Esophagus muscularis mucosa (tissue), 3 donors: Measurements from ENCODE around the gene LONP1.

Experiments
- POLR2A ChIP-seq: fragments of 450-650 bp; IDR thresholded peaks from one replicate; pipeline ENCODE4 v1.6.1; 2017; ENCODE audit warnings: antibody characterized with exemption, moderate library complexity, mild to moderate bottlenecking, low read depth
- POLR2AphosphoS5 ChIP-seq, 2 donors: sonication (generic); formaldehyde crosslinking; IDR thresholded peaks; one replicate each; pipeline ENCODE4 v1.6.1; 2017; ENCODE audit warnings: antibody characterized with exemption in 2 of 2
- TF ChIP-seq, protein P1 (sequence below), 3 experiments: fragments of 200-600 bp in 2 of 3; fragments of 450-650 bp in 1 of 3; sonication (generic) in 2 of 3; IDR thresholded peaks; one replicate each; pipeline ENCODE4 v1.5.1; 2017 to 2019; ENCODE audit warnings: antibody characterized with exemption in 3 of 3, mild to moderate bottlenecking in 2 of 3, moderate library complexity in 1 of 3

DNA sequence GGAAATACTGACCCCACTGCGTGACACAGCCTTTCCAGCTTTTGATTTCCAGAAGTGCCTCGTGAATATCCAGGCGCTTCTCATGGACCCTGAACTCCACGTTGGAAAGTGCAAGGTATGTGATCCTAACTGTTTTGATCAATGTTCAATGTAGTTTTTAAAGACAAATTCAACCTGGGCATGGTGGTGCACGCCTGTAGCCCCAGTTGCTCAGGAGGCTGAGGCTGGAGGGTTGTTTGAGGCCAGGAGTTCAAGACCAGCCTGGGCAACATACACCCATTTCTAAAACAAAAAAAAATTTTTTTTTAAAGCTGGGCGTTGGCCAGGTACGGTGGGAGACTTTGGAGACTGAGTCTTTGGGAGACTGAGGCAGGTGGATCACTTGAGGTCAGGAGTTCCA lies 31.8 kb upstream of the LONP1 start:
- TF ChIP-seq POLR2AphosphoS5 (IDR thresholded peaks at IDR 0.05) (no peak), POLR2A (no peak)
- TF ChIP-seq, protein P1, sequence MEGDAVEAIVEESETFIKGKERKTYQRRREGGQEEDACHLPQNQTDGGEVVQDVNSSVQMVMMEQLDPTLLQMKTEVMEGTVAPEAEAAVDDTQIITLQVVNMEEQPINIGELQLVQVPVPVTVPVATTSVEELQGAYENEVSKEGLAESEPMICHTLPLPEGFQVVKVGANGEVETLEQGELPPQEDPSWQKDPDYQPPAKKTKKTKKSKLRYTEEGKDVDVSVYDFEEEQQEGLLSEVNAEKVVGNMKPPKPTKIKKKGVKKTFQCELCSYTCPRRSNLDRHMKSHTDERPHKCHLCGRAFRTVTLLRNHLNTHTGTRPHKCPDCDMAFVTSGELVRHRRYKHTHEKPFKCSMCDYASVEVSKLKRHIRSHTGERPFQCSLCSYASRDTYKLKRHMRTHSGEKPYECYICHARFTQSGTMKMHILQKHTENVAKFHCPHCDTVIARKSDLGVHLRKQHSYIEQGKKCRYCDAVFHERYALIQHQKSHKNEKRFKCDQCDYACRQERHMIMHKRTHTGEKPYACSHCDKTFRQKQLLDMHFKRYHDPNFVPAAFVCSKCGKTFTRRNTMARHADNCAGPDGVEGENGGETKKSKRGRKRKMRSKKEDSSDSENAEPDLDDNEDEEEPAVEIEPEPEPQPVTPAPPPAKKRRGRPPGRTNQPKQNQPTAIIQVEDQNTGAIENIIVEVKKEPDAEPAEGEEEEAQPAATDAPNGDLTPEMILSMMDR (IDR thresholded peaks at IDR 0.05): no peak
